Prostate gland (tissue), 2 donors: ENCODE measurements around the gene SSUH2. TPM values are rescaled to one million over a fixed set of nuclear protein-coding genes. Genes with fewer than 3 reads are reported as not detected.

Source experiments
- DNase-seq: peaks from one replicate; pipeline ENCODE4 v3.0.0-alpha.2; 2019; ENCODE audit warnings: low spot score
- H3K27ac ChIP-seq, 2 donors: fragments of 200-600 bp; sonication (generic); 2 replicates each; pipeline ENCODE4 v1.5.1; 2017 to 2019
- H3K27me3 ChIP-seq: fragments of 200-600 bp; sonication (generic); replicated peaks from 2 replicates; pipeline ENCODE4 v1.5.1; 2019; ENCODE audit not compliant: insufficient read depth
- H3K36me3 ChIP-seq, 2 donors: fragments of 200-600 bp; sonication (generic); 1 replicate in 1 of 2; 2 replicates in 1 of 2; pipeline versions ENCODE4 v1.5.1 to v1.8.1; 2017 to 2019
- H3K4me1 ChIP-seq: fragments of 200-600 bp; sonication (generic); replicated peaks from 2 replicates; pipeline ENCODE4 v1.5.1; 2019
- H3K4me3 ChIP-seq, 2 donors: fragments of 200-600 bp; sonication (generic); 2 replicates each; pipeline ENCODE4 v1.5.1; 2017 to 2019
- H3K9me3 ChIP-seq: fragments of 200-600 bp; sonication (generic); 2 replicates; pipeline ENCODE4 v1.5.1; 2017
- POLR2A ChIP-seq: fragments of 450-650 bp; IDR thresholded peaks from one replicate; pipeline ENCODE4 v1.6.1; 2016; ENCODE audit warnings: antibody characterized with exemption, mild to moderate bottlenecking
- POLR2AphosphoS5 ChIP-seq: sonication (generic); formaldehyde crosslinking; IDR thresholded peaks from one replicate; pipeline ENCODE4 v1.6.1; 2017; ENCODE audit warnings: antibody characterized with exemption
- WGBS: methylation state at CpG from one replicate; pipeline ENCODE4 v1.1.5; 2018; 5-methylcytosine and 5-hydroxymethylcytosine counted together
- intact Hi-C: fragments of 100-400 bp; cut with DNase I; formaldehyde crosslinking; loops from one replicate; pipeline ENCODE4 v1.14.2; 2022
- total RNA-seq, 2 donors: library from RNA; depleted of rRNA; stranded (reverse); fragments of >200 nt; gene quantifications; one replicate each; pipeline ENCODE4 v1.1.0, GENCODE V29; 2016
- TF ChIP-seq, protein P1 (sequence below), 4 experiments: fragments of 200-600 bp in 2 of 4; fragments of 450-650 bp in 2 of 4; sonication (generic) in 2 of 4; IDR thresholded peaks; 1 replicate in 3 of 4; 2 replicates in 1 of 4; pipeline ENCODE4 v1.5.1; 2016 to 2019; ENCODE audit warnings: antibody characterized with exemption in 4 of 4, mild to moderate bottlenecking in 2 of 4, moderate library complexity in 2 of 4

The SSUH2 gene
- total RNA-seq, 2 donors from 2014 or later = 0.27 to 2.6 TPM

DNA sequence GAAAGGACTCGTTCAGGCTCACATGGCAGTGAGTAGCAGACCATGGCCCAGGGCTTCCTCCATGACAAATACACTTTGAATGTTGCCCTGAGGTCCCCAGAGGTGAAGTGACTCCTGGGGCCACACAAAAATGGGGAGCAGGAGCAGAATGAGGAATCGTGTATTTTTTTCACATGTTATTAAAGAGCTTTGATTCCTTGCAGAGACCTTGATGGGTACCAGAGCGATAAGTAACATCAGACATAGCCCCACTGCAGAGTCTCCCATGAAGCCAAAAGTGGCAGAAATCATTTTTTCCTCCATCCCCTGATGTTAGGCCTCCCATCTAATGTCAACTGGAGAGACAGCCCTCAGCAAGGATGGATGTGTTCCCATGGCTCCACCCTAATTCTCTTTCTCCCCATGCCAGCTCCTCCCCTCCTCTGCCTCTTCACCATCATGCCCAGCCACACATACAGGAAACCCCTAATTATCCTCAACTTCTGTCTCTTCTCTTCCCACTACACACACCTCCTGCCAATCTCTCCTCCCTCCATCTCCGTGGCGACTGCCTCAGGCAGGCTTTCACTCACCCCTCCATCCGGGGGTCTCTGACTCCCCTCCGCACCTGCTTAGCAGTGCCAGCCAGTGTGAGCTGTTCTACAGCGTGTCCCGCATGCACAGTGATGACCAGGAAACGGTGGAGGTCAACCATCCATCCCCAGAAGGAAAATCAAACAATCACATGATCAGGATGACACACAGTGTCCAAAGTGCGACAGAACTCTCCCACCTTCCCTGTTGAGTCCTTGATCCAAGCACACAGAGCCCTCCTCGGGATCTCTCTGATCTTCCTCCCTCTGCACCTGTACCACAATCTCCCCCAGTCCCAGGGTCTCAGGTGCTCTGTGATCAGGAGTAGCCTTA, 7.1 kb upstream of the SSUH2 start:
- Histone ChIP-seq H3K36me3 (no peaks in the 10 kb centered on the region), H3K9me3 (no peaks in the 10 kb centered on the region), H3K4me3 (no peak overlapping the region), H3K27ac (no peak overlapping the region), H3K4me1 (no peaks in the 10 kb centered on the region), H3K27me3 (no peaks in the 10 kb centered on the region)
- TF ChIP-seq POLR2AphosphoS5 = no peak
- TF ChIP-seq POLR2A = no peak
- TF ChIP-seq, protein P1, sequence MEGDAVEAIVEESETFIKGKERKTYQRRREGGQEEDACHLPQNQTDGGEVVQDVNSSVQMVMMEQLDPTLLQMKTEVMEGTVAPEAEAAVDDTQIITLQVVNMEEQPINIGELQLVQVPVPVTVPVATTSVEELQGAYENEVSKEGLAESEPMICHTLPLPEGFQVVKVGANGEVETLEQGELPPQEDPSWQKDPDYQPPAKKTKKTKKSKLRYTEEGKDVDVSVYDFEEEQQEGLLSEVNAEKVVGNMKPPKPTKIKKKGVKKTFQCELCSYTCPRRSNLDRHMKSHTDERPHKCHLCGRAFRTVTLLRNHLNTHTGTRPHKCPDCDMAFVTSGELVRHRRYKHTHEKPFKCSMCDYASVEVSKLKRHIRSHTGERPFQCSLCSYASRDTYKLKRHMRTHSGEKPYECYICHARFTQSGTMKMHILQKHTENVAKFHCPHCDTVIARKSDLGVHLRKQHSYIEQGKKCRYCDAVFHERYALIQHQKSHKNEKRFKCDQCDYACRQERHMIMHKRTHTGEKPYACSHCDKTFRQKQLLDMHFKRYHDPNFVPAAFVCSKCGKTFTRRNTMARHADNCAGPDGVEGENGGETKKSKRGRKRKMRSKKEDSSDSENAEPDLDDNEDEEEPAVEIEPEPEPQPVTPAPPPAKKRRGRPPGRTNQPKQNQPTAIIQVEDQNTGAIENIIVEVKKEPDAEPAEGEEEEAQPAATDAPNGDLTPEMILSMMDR (IDR thresholded peaks at IDR 0.05) = no peak
- WGBS = 83% methylated on average over 12 of the region's 12 CpGs
- intact Hi-C loops = no loop called here
- DNase-seq = no peak

DNA sequence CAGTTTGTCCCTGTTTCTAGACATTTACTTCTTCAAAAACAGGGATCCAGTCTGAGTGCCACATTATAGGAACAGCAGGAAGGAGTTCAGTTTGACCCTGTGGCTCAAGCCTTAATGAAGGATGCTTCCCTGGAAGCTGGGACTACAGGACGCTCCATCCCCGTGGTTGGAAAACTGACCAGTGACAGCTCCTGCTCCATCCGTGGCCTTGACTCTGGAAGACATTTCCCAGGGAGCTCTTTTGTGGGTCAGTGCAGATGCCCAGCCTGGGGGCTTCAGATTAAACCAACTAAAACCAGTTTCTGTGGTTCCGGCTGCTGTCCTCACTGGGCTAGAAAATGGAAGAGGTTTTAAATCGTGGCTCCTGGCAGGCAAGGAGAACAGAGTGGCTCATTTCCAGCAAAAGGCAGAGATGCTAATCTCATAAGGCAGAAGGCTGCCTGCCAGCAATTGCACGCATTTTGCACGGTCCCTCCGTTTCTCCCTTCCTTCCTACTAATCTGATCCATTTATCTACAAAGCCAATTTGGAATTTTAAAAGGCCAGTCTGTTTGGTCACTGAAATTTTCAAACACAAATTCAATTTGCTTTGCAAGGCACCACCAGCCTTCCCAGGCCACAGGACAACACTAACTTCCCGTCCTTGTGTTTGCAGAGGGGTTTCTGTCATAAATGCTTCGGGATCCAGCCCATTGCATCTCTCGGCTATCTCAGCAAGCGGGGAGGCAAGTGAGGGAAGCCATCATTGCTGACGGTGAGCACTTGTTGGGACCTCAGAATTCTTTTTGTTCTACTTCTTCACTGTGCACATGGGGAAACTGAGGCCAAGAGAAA, 6.2 kb upstream of the SSUH2 start:
- no peak overlapping the region for H3K27ac ChIP-seq
- 24% methylated on average over 13 of the region's 13 CpGs for WGBS
- no peak overlapping the region for H3K4me3 ChIP-seq
- intact Hi-C loops = no loop called here
- peak; percentile 23 for DNase-seq
- no peaks in the 10 kb centered on the region for H3K4me1 ChIP-seq
- no peaks in the 10 kb centered on the region for H3K27me3 ChIP-seq
- H3K9me3 ChIP-seq = no peaks in the 10 kb centered on the region
- H3K36me3 ChIP-seq = no peaks in the 10 kb centered on the region
- TF ChIP-seq, protein P1 (IDR thresholded peaks at IDR 0.05) = no peak
- TF ChIP-seq POLR2AphosphoS5 (no peak), POLR2A (no peak)

DNA sequence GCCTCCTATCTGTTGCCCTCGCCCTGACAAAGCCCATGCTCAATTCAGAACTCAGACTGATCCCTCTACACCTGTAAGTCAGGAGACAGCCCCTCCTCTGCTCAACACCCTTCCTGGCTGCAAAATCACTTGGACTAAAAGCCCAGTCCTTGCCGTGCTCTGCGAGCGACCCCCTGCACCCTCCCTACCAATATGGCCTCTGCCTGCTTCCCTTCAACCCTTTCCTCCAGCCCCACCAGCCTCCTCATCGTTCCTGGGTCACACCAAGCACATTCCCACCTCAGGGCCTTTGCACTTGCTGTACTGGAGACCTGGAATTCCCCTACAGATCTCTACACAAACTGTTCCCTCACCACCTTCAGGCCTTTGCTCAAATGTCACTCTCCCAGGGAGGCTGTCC, 5.2 kb upstream of the SSUH2 start:
- no peak overlapping the region for H3K27ac ChIP-seq
- H3K27me3 ChIP-seq = no peaks in the 10 kb centered on the region
- H3K9me3 ChIP-seq = no peaks in the 10 kb centered on the region
- no peaks in the 10 kb centered on the region for H3K36me3 ChIP-seq
- intact Hi-C loops = no loop called here
- no peak overlapping the region for H3K4me3 ChIP-seq
- TF ChIP-seq POLR2AphosphoS5 (no peak), POLR2A (no peak)
- TF ChIP-seq, protein P1 (IDR thresholded peaks at IDR 0.05) = no peak
- no peaks in the 10 kb centered on the region for H3K4me1 ChIP-seq
- no peak for DNase-seq
- 90% methylated on average over 5 of the region's 5 CpGs for WGBS

DNA sequence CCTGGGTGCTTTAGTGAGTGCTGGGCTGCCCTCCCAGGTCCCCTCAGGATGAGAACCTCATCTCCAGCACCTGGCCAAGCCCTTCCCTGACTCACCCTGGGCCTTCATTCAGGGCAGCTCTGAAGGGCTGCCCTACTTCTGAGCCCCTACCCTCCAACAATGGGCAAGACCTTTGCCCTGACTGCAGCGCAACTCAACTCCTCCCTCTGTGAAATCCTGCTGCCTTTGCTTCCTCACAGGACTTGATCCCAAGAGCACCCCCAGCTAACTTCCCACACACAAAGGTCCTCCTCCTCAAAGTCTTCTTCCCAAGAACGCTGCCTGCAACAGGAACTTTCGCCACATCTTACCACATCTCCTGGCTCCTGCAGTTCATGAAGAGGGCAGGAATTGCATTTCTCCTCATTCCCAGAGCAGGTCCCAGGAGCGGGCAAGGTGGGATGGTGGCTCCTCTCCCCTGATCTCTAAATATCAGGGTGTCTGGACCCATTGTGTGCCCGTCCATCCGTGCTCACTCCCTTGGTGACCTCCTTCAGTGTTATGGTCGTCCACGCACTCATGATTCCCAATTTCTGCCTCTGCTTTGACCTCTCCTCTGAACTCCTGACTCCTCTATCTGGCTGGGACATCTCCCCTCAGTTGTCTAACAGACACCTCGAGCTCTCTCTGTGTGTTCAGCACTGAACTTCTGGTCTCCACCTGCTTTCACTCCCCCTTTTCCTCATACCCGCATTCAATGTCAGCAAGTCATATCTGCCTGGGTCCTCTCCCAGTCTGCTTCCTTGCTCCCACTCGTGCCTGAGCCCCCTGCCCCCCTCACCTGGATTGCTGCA, 4.5 kb upstream of the SSUH2 start:
- no peak for DNase-seq
- 95% methylated on average over 11 of the region's 11 CpGs for WGBS
- Histone ChIP-seq H3K4me3 (no peak overlapping the region), H3K27ac (no peak overlapping the region), H3K9me3 (no peaks in the 10 kb centered on the region), H3K27me3 (no peaks in the 10 kb centered on the region), H3K4me1 (no peaks in the 10 kb centered on the region), H3K36me3 (no peaks in the 10 kb centered on the region)
- no peak for TF ChIP-seq POLR2A
- TF ChIP-seq, protein P1 (IDR thresholded peaks at IDR 0.05) = no peak
- no peak for TF ChIP-seq POLR2AphosphoS5
- intact Hi-C loops = no loop called here
